Osteoblast (primary cell): ENCODE measurements around the gene DNAJB11. TPM values are rescaled to one million over a fixed set of nuclear protein-coding genes. Genes with fewer than 3 reads are reported as not detected.
A peak's percentile ranks its signal among the peaks of the same experiment; 100 is the strongest.

Experiments
- DNase-seq: peaks from one replicate; pipeline ENCODE4 v3.0.0; 2011; ENCODE audit warnings: low spot score, mixed read lengths; ENCODE audit not compliant: insufficient read length; ENCODE audit errors: missing footprints
- H2AFZ ChIP-seq: 2 replicates; pipeline ENCODE4 v1.6.0; 2011; ENCODE audit warnings: mild to moderate bottlenecking, low read length
- H3K27ac ChIP-seq: 2 replicates; pipeline ENCODE4 v1.5.1; 2011; ENCODE audit warnings: mild to moderate bottlenecking, low read depth, low read length, moderate library complexity
- H3K27me3 ChIP-seq: 2 replicates; pipeline ENCODE4 v1.6.0; 2012; ENCODE audit warnings: mild to moderate bottlenecking, control low read depth, inconsistent platforms, low read length, moderate library complexity; ENCODE audit not compliant: insufficient read depth
- H3K36me3 ChIP-seq: 2 replicates; pipeline ENCODE4 v1.5.1; 2011; ENCODE audit warnings: mild to moderate bottlenecking, low read length, control low read depth, moderate library complexity; ENCODE audit not compliant: insufficient read depth
- H3K4me1 ChIP-seq: 2 replicates; pipeline ENCODE4 v1.5.1; 2011; ENCODE audit warnings: mild to moderate bottlenecking, low read length, control low read depth, moderate library complexity; ENCODE audit not compliant: insufficient read depth
- H3K4me2 ChIP-seq: 2 replicates; pipeline ENCODE4 v1.6.0; 2011; ENCODE audit warnings: mild to moderate bottlenecking, low read length; ENCODE audit not compliant: insufficient read depth
- H3K4me3 ChIP-seq: fragments of 200-600 bp; sonication (generic); 3 replicates; pipeline ENCODE4 v1.5.1; 2012; ENCODE audit warnings: mild to moderate bottlenecking, low read length, inconsistent platforms; ENCODE audit not compliant: insufficient read depth
- H3K79me2 ChIP-seq: 2 replicates; pipeline ENCODE4 v1.6.0; 2012; ENCODE audit warnings: mild to moderate bottlenecking, low read length, control low read depth, inconsistent platforms; ENCODE audit not compliant: insufficient read depth
- H3K9me3 ChIP-seq: 2 replicates; pipeline ENCODE4 v1.5.1; 2011; ENCODE audit warnings: low read depth, low read length, control low read depth
- H4K20me1 ChIP-seq: 2 replicates; pipeline ENCODE4 v1.6.0; 2012; ENCODE audit warnings: mild to moderate bottlenecking, low read length, control low read depth; ENCODE audit not compliant: insufficient read depth
- CTCF ChIP-seq: IDR thresholded peaks from 2 replicates; pipeline ENCODE4 v1.5.1; 2011; ENCODE audit warnings: mild to moderate bottlenecking, low read depth, low read length, moderate library complexity; ENCODE audit errors: extremely low read depth
- total RNA-seq: library from RNA; depleted of rRNA; stranded (reverse); fragments of >200 nt; gene quantifications from 2 replicates; pipeline ENCODE4 v1.2.3, GENCODE V29; 2012

Gene DNAJB11
- total RNA-seq, 1 donor, result 35.8 TPM

GRCh38 chr3:186534113-186534669, 36.3 kb upstream of the DNAJB11 start:
- H4K20me1 ChIP-seq, result no peaks in the 10 kb centered on the region
- no peak overlapping the region for H3K27ac ChIP-seq
- H3K79me2 ChIP-seq, result no peaks in the 10 kb centered on the region
- H3K4me1 ChIP-seq, result peaks cover 11% of the 10 kb centered on the region
- no peaks in the 10 kb centered on the region for H3K9me3 ChIP-seq
- H3K36me3 ChIP-seq, result no peaks in the 10 kb centered on the region
- H3K27me3 ChIP-seq, result no peaks in the 10 kb centered on the region
- no peak for TF ChIP-seq CTCF
- no peak for DNase-seq
- H3K4me2 ChIP-seq, result no peak overlapping the region
- H3K4me3 ChIP-seq, result no peak overlapping the region
- no peak overlapping the region for H2AFZ ChIP-seq

- DNase-seq, result no peak
- no peaks in the 10 kb centered on the region for H3K36me3 ChIP-seq
Measured at GRCh38 chr3:186536883-186537844, 33.4 kb upstream of the DNAJB11 start.

GRCh38 chr3:186538779-186539178, 31.7 kb upstream of the DNAJB11 start:
- Histone ChIP-seq H4K20me1 (no peaks in the 10 kb centered on the region), H3K36me3 (no peaks in the 10 kb centered on the region), H3K4me3 (no peak overlapping the region), H3K4me1 (peaks cover 26% of the 10 kb centered on the region), H3K79me2 (no peaks in the 10 kb centered on the region), H3K9me3 (no peaks in the 10 kb centered on the region), H3K27me3 (no peaks in the 10 kb centered on the region), H2AFZ (no peak overlapping the region), H3K27ac (no peak overlapping the region), H3K4me2 (no peak overlapping the region)
- no peak for TF ChIP-seq CTCF
- no peak for DNase-seq

More at GRCh38 chr3:186536883-186537844, 33.4 kb upstream of the DNAJB11 start:
- H2AFZ ChIP-seq, result peak overlapping the region; percentile 0
- H3K9me3 ChIP-seq, result no peaks in the 10 kb centered on the region
- no peaks in the 10 kb centered on the region for H4K20me1 ChIP-seq
- peaks cover 26% of the 10 kb centered on the region for H3K4me1 ChIP-seq
- H3K4me2 ChIP-seq, result no peak overlapping the region
- H3K27me3 ChIP-seq, result no peaks in the 10 kb centered on the region
- H3K4me3 ChIP-seq, result no peak overlapping the region
- H3K79me2 ChIP-seq, result no peaks in the 10 kb centered on the region
- H3K27ac ChIP-seq, result no peak overlapping the region
- no peak for TF ChIP-seq CTCF

- peak; percentile 80 for TF ChIP-seq CTCF
- peak overlapping the region; percentile 52 for H3K4me2 ChIP-seq
Measured at GRCh38 chr3:186540221-186540834, 30.2 kb upstream of the DNAJB11 start.

More at GRCh38 chr3:186540221-186540834, 30.2 kb upstream of the DNAJB11 start:
- peaks cover 30% of the 10 kb centered on the region for H3K4me1 ChIP-seq
- no peaks in the 10 kb centered on the region for H3K27me3 ChIP-seq
- no peak for DNase-seq
- H2AFZ ChIP-seq, result no peak overlapping the region
- H4K20me1 ChIP-seq, result no peaks in the 10 kb centered on the region
- H3K27ac ChIP-seq, result no peak overlapping the region
- H3K4me3 ChIP-seq, result no peak overlapping the region
- no peaks in the 10 kb centered on the region for H3K9me3 ChIP-seq
- H3K79me2 ChIP-seq, result no peaks in the 10 kb centered on the region
- H3K36me3 ChIP-seq, result no peaks in the 10 kb centered on the region
